ENCODE results near the gene COX7B. TPM values are rescaled to one million over a fixed set of nuclear protein-coding genes. Genes with fewer than 3 reads are reported as not detected.
"Not testable (repeated sequence)": the region's sequence is repeated elsewhere in the genome, so short reads cannot be mapped to it uniquely, and the experiment has no call there.

COX7B gene
- total RNA-seq, 1 experiment from 2014 or later: 245 TPM

DNA sequence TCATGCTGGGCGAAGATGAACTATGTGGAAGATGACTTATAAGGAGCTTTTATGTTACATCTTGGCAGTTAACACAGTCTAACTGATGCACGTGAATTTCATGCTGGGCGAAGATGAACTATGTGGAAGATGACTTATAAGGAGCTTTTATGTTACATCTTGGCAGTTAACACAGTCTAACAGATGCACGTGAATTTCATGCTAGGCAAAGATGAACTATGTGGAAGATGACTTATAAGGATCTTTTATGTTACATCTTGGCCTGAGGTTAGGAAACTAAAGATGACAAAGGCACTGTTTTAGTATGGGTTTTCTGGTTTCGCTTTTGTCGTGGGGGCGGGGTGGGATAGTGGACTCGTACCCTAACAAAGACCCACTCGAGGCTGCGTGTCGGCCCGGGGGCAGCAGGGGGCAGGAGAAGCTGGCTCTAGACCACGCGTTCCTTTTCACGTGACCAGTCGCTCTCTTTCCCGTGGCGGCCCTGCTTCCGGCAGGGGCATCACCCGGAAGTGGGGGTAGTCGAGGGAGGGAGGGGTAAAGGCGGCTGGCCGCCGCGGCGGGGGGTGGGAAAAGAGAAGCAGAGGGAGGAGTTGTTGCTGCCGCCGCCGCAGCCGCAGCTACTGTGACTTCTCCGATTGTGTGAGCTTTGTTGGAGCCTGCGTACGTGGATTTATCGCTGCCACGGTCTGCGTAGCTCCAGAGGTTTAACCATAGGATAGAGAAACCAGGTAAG, 11.0 kb downstream of the COX7B start, which contains the start of gene ATP7A:
Gene ATP7A (plus strand): TSS at position 586 of the 733 bp plus-strand sequence. CDS start 60,949 bp downstream, outside the sequence.
- Mint-ChIP-seq H3K9me3 (ENCODE audit: unreplicated experiment) (no peaks in the 10 kb centered on the region), H3K36me3 (ENCODE audit: insufficient read depth, unreplicated experiment) (peaks cover 15% of the 10 kb centered on the region), H3K4me3 (ENCODE audit: unreplicated experiment) (peak within 1 kb of the TSS; percentile 91), H3K27ac (ENCODE audit: low read depth, unreplicated experiment) (peak within 1 kb of the TSS; percentile 85), H3K27me3 (ENCODE audit: insufficient read depth, unreplicated experiment) (no peaks in the 10 kb centered on the region), H3K4me1 (ENCODE audit: insufficient read depth, unreplicated experiment) (no peaks in the 10 kb centered on the region)
- peak; percentile 79 for DNase-seq (ENCODE audit: unreplicated experiment)
- BruUV-seq (replicated peaks): no TSS peak
- POLR2A ChIA-PET: interaction anchor here (1.3 to 5.0 kb wide), 5 partner anchors 10 to 119 kb away, joined by 4 to 77 read pairs (median 7); partner anchors contain the start of genes COX7B and MAGT1
- CTCF ChIA-PET: interaction anchor here (0.6 to 4.7 kb wide), 8 partner anchors 9 to 1631 kb away, joined by 3 to 36 read pairs (median 3); partner anchors contain the start of gene COX7B
- intact Hi-C loops (cut with micrococcal nuclease): loop anchor here (1.0 kb wide), 1 partner anchor 114 kb away; no protein-coding TSS in a partner anchor
- TF ChIP-seq, protein P1, sequence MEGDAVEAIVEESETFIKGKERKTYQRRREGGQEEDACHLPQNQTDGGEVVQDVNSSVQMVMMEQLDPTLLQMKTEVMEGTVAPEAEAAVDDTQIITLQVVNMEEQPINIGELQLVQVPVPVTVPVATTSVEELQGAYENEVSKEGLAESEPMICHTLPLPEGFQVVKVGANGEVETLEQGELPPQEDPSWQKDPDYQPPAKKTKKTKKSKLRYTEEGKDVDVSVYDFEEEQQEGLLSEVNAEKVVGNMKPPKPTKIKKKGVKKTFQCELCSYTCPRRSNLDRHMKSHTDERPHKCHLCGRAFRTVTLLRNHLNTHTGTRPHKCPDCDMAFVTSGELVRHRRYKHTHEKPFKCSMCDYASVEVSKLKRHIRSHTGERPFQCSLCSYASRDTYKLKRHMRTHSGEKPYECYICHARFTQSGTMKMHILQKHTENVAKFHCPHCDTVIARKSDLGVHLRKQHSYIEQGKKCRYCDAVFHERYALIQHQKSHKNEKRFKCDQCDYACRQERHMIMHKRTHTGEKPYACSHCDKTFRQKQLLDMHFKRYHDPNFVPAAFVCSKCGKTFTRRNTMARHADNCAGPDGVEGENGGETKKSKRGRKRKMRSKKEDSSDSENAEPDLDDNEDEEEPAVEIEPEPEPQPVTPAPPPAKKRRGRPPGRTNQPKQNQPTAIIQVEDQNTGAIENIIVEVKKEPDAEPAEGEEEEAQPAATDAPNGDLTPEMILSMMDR (IDR thresholded peaks at IDR 0.05; ENCODE audit: unreplicated experiment): no peak

DNA sequence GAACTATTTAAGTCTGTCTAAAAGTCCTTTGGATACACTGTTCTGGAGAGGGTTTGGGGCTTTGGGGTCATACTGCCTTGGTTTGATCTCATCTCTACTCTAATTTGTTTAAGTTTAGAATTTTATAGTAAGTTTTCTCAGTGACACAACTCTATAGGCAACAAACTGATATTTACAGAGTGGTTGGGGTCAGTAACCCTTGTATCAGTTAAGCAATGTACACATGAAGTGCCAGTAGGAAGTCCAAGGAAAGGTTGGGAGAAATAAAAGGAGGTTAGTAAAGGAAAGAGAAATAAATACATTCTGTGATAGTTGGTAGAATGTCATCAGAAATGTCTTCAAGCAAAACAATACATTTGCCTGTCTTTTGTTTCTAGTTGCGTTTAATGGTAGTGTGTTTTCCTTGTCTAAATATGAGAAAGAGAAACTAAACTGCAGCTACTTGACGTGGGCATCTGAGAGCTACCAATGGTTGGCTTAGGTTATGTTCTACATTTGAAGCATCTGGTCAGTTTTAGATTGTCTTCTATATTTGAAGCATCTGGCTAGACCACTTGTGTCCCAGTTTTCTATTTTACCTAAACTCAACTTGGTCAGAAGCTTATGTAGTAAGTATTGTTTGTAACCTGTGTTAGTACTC, 18.1 kb downstream of the COX7B start:
- CTCF ChIA-PET: interaction anchor here (0.8 to 1.2 kb wide), 2 partner anchors 18 to 108 kb away, joined by 3 to 4 read pairs; partner anchors contain the start of gene COX7B
- no peak overlapping the region for H3K4me3 Mint-ChIP-seq (ENCODE audit: unreplicated experiment)
- H3K9me3 Mint-ChIP-seq (ENCODE audit: unreplicated experiment): peaks cover 6% of the 10 kb centered on the region
- intact Hi-C loops (cut with micrococcal nuclease): no loop called here
- POLR2A ChIA-PET: interaction anchor here (0.6 to 0.7 kb wide), 2 partner anchors 19 to 22 kb away, joined by 3 to 4 read pairs; partner anchors contain the start of gene COX7B
- H3K36me3 Mint-ChIP-seq (ENCODE audit: insufficient read depth, unreplicated experiment): no peaks in the 10 kb centered on the region
- TF ChIP-seq, protein P1 (IDR thresholded peaks at IDR 0.05; ENCODE audit: unreplicated experiment): no peak
- no peaks in the 10 kb centered on the region for H3K4me1 Mint-ChIP-seq (ENCODE audit: insufficient read depth, unreplicated experiment)
- BruUV-seq (replicated peaks): no TSS peak
- H3K27ac Mint-ChIP-seq (ENCODE audit: low read depth, unreplicated experiment): no peak overlapping the region
- no peaks in the 10 kb centered on the region for H3K27me3 Mint-ChIP-seq (ENCODE audit: insufficient read depth, unreplicated experiment)
- no peak for DNase-seq (ENCODE audit: unreplicated experiment)

DNA sequence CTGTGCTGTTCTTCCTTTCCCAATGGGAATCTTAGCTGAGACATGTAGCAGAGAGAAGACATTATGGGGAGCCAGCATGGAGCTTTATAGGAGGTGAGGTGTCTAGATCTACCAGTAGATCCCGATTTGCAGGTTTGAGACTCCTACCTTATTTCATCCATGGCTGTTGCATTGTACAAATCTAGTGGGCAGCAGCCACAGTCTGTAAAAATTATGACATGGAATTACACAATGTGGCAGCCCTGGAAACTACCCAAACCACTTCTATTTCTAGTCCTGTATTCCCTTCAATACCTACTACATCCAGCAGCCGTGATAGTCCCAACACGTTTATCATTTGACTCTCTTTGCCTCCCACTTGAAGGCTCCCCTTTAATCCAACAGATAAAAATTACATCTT, 19.3 kb downstream of the COX7B start:
- Mint-ChIP-seq H3K4me1 (ENCODE audit: insufficient read depth, unreplicated experiment) (no peaks in the 10 kb centered on the region), H3K27me3 (ENCODE audit: insufficient read depth, unreplicated experiment) (no peaks in the 10 kb centered on the region), H3K9me3 (ENCODE audit: unreplicated experiment) (peaks cover 6% of the 10 kb centered on the region), H3K4me3 (ENCODE audit: unreplicated experiment) (no peak overlapping the region), H3K36me3 (ENCODE audit: insufficient read depth, unreplicated experiment) (no peaks in the 10 kb centered on the region), H3K27ac (ENCODE audit: low read depth, unreplicated experiment) (no peak overlapping the region)
- POLR2A ChIA-PET: interaction anchor here (0.7 kb wide), 1 partner anchor 20 kb away, joined by 4 read pairs; the partner anchor contains the start of gene COX7B
- DNase-seq (ENCODE audit: unreplicated experiment): peak; percentile 26
- CTCF ChIA-PET: interaction anchor here (1.2 kb wide), 1 partner anchor 20 kb away, joined by 3 read pairs; the partner anchor contains the start of gene COX7B
- intact Hi-C loops (cut with micrococcal nuclease): no loop called here
- TF ChIP-seq, protein P1 (IDR thresholded peaks at IDR 0.05; ENCODE audit: unreplicated experiment): no peak
- no TSS peak for BruUV-seq (replicated peaks)

DNA sequence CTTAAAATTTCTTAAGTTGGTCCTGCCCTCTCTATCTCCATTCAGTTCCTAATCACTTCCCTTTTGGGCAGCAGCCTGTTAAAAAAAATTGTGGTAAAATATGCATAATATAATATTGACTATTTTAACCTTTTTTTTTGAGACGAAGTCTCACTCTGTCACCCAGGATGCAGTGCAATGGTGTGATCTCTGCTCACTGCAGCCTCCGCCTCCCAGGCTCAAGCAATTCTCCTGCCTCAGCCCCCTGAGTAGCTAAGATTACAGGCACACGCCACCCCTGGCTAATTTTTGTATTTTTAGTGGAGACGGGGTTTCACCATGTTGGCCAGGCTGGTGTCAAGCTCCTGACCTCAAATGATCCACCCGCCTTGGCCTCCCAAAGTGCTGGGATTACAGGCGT, 20.1 kb downstream of the COX7B start:
- H3K36me3 Mint-ChIP-seq (ENCODE audit: insufficient read depth, unreplicated experiment); DNase-seq (ENCODE audit: unreplicated experiment); CTCF ChIA-PET; H3K4me1 Mint-ChIP-seq (ENCODE audit: insufficient read depth, unreplicated experiment); H3K27me3 Mint-ChIP-seq (ENCODE audit: insufficient read depth, unreplicated experiment); POLR2A ChIA-PET; H3K4me3 Mint-ChIP-seq (ENCODE audit: unreplicated experiment); BruUV-seq (replicated peaks); H3K9me3 Mint-ChIP-seq (ENCODE audit: unreplicated experiment); intact Hi-C loops (cut with micrococcal nuclease); H3K27ac Mint-ChIP-seq (ENCODE audit: low read depth, unreplicated experiment): not testable (repeated sequence)

Measured in MCF 10A (cell line).